Type B pancreatic cell (in vitro differentiated cells): ENCODE results near the gene HOXA6. TPM values are rescaled to one million over a fixed set of nuclear protein-coding genes. Genes with fewer than 3 reads are reported as not detected.

Experiments
- DNase-seq: peaks from one replicate; pipeline ENCODE4 v3.0.0; 2021; ENCODE audit warnings: mixed read lengths; ENCODE audit not compliant: unreplicated experiment; ENCODE audit errors: extremely low spot score
- H3K27ac Mint-ChIP-seq: 2 replicates; pipeline ENCODE4 v1.8.0; 2021; ENCODE audit warnings: mild to moderate bottlenecking, mixed read lengths
- H3K27me3 Mint-ChIP-seq: 2 replicates; pipeline ENCODE4 v1.8.0; 2021; ENCODE audit warnings: mixed read lengths
- H3K36me3 Mint-ChIP-seq: 2 replicates; pipeline ENCODE4 v1.8.0; 2021; ENCODE audit warnings: mixed read lengths
- H3K4me1 Mint-ChIP-seq: one replicate; pipeline ENCODE4 v1.8.0; 2021; ENCODE audit warnings: mixed read lengths; ENCODE audit not compliant: unreplicated experiment
- H3K4me3 Mint-ChIP-seq: 2 replicates; pipeline ENCODE4 v1.8.0; 2021; ENCODE audit warnings: mild to moderate bottlenecking, mixed read lengths
- H3K9me3 Mint-ChIP-seq: 2 replicates; pipeline ENCODE4 v1.8.0; 2021; ENCODE audit warnings: mixed read lengths
- total RNA-seq: library from RNA; stranded (reverse); gene quantifications from 2 replicates; pipeline ENCODE4 v1.2.1, GENCODE V29; 2021; ENCODE audit warnings: low replicate concordance
- TF ChIP-seq, protein P1 (sequence below): fragments of 200-600 bp; sonication (generic); conservative IDR thresholded peaks from 2 replicates; pipeline ENCODE4 v1.5.0; 2021; ENCODE audit warnings: antibody characterized with exemption, mild to moderate bottlenecking

Gene HOXA6
- total RNA-seq, 1 donor from 2014 or later: 10.9 TPM

DNA sequence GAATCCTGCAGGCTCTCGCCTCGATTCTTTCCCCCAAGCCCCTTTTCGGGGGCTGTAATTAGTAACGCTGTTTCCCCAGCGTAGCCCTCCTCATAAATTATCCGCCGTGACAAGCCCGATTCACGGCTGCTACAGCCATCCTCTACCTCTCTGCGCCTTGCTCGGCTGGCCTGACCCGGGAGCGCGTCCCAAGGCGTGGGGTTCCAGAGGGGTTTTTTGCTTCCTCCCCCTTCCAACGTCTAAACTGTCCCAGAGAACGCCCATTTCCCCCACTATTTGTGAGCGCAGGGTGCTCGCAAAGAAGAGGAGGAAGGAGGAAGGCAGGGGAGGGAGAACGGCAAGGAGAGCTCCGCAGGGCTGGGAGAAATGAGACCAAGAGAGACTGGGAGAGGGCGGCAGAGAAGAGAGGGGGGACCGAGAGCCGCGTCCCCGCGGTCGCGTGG lies 5.0 kb downstream of the HOXA6 start:
- H3K9me3 Mint-ChIP-seq: no peaks in the 10 kb centered on the region
- peaks cover 20% of the 10 kb centered on the region for H3K4me1 Mint-ChIP-seq
- H3K27ac Mint-ChIP-seq: peak overlapping the region; percentile 99
- peak; percentile 67 for DNase-seq
- H3K4me3 Mint-ChIP-seq: peak overlapping the region; percentile 99
- TF ChIP-seq, protein P1, sequence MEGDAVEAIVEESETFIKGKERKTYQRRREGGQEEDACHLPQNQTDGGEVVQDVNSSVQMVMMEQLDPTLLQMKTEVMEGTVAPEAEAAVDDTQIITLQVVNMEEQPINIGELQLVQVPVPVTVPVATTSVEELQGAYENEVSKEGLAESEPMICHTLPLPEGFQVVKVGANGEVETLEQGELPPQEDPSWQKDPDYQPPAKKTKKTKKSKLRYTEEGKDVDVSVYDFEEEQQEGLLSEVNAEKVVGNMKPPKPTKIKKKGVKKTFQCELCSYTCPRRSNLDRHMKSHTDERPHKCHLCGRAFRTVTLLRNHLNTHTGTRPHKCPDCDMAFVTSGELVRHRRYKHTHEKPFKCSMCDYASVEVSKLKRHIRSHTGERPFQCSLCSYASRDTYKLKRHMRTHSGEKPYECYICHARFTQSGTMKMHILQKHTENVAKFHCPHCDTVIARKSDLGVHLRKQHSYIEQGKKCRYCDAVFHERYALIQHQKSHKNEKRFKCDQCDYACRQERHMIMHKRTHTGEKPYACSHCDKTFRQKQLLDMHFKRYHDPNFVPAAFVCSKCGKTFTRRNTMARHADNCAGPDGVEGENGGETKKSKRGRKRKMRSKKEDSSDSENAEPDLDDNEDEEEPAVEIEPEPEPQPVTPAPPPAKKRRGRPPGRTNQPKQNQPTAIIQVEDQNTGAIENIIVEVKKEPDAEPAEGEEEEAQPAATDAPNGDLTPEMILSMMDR: no peak
- H3K27me3 Mint-ChIP-seq: peaks cover 71% of the 10 kb centered on the region
- peaks cover 37% of the 10 kb centered on the region for H3K36me3 Mint-ChIP-seq

DNA sequence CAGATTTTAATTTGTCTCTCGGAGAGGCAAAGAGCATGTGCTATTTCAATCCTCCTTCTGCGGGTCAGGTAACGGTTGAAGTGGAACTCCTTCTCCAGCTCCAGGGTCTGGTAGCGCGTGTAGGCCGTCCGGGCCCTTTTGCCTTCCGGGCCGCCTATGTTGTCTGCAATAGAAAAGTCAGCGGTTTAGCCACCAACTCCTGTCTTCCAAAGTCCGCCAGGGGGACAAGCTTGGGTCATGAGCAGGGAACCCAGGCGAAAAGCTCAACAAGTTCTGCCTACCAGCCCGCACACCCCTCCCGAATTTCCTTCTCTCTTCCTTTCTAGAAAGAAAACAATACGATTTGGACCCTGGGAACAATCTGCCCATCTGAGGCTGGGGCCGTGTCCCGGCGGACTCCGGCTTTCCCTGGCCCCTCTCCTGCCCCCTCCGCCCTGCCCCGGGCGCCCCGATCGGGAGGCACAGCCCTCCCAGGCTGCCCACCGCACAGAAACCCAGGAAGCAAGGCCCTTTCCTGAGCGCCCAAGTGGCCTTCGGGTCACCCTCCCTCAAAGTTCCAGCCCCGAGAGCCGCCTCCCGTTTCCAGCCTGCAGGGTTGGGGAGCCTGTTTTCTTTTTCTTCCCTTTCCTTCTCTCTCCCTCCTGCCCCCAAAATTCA lies 5.5 kb downstream of the HOXA6 start:
- Mint-ChIP-seq H3K27me3 (peaks cover 66% of the 10 kb centered on the region), H3K36me3 (peaks cover 37% of the 10 kb centered on the region), H3K9me3 (no peaks in the 10 kb centered on the region), H3K27ac (peak overlapping the region; percentile 99), H3K4me1 (peaks cover 20% of the 10 kb centered on the region), H3K4me3 (peak overlapping the region; percentile 99)
- DNase-seq: no peak
- TF ChIP-seq, protein P1: peak; percentile 54

DNA sequence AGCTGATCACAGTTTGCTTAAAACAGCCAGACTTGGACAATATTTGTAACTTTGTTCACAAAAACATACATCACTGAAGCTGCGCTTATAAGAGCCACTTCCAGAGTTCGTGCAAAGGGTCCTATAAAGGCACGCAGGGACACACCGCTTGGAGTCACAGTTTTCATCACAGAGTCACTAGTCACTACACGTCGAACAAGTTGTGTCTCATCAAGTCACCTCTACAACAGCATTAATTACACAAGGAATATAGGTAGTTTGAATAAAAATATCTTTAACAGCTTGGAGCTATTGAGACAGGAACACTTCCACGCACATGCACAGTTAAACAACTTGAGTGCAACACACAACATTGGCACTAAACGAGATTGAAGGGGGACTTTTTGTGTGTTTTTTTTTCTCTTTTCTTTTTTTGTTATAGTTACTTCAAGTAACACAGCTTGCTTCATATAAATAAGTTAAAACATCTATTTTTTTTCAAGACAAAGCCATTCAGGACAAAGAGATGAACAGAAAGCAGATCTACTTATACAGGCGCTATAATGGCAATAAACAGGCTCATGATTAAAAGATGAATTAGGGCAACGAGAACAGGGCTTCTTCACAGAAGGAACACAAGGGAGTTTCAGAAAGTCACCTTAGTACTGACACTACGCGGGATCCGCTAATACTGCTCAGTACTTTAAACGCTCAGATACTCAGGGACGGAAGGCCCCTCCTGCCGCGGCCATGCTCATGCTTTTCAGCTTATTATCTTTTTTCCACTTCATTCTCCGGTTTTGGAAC lies 6.2 kb downstream of the HOXA6 start:
- Mint-ChIP-seq H3K27me3 (peaks cover 59% of the 10 kb centered on the region), H3K36me3 (peaks cover 33% of the 10 kb centered on the region), H3K27ac (peak overlapping the region; percentile 99), H3K4me3 (peak overlapping the region; percentile 99), H3K9me3 (no peaks in the 10 kb centered on the region), H3K4me1 (peaks cover 21% of the 10 kb centered on the region)
- TF ChIP-seq, protein P1: no peak
- DNase-seq: no peak

DNA sequence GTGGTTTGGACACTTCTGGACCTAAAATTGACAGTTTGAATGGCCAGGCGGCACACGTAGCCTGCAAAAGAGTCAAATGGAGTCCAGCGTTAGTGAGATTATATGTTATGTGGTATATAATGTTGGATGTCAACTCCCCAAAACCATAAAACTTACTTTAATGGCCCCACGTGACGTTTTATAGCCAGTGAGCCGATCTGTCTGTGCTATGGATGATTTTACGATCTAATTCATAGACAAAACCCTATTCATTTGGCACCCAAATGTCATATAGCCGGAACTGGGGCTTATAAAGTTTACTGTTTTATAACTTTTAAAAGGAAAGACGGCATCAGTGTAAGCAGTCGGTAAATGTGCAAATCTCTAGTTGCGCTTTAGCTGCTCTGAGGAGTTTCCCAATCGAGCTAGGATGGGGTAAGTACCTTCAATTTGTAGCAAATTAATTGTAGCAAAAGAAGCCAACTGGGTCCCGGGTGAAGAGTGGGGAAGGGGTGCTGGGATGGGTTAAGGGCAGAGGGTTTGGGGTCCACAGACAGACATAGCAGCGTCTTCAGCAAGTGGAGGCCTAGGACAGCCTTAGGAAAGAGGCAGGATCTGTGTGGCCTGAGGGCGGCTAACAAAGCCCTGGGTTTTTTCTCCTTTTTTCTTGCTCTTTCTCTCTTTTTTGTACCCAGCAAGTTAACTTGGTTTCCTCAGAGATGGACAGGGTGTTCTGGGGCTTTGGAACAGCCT lies 7.3 kb downstream of the HOXA6 start:
- H3K9me3 Mint-ChIP-seq: no peaks in the 10 kb centered on the region
- peak overlapping the region; percentile 99 for H3K27ac Mint-ChIP-seq
- no peak for DNase-seq
- TF ChIP-seq, protein P1: no peak
- peaks cover 28% of the 10 kb centered on the region for H3K4me1 Mint-ChIP-seq
- H3K36me3 Mint-ChIP-seq: peaks cover 28% of the 10 kb centered on the region
- H3K4me3 Mint-ChIP-seq: peak overlapping the region; percentile 99
- H3K27me3 Mint-ChIP-seq: peaks cover 51% of the 10 kb centered on the region

DNA sequence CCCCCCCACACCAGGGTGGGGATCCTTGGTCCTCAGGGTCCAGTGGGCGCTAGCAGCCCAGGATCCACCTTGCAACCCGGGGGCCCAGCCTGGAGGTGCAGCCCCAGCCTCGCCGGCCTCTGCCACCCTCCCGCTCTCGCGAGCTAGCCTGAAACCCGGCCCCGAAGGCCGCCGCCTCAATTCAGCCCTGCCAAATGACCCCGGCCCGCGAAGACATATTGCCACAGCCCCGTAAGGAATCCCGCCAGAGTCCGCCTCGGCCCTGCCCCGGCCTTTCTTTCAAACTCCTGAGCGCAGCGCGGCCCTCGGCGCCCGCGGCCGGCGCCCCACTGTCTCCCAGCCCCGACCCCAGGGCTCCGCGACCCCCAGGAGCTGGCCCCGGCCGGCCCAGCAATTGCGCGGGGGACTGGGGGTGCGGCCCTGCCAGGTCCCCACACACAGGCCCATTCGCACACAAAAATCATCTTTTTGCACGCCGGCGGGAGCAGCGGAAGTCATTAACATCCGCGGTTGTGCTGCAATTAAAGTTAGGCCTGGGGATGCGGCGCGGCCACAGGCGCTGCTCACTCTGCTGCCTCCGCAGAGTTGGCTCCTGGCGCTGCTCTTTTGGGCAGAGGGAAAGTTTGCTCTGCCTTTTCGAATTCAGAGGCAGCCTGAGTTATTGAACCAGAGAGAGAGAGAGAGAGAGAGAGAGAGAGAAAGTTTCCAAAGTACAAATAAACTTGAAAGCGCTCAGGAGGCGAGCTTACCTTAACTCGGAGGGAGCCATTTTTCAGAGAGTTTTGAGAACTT lies 8.0 kb downstream of the HOXA6 start:
- Mint-ChIP-seq H3K36me3 (peaks cover 30% of the 10 kb centered on the region), H3K4me1 (peaks cover 36% of the 10 kb centered on the region), H3K4me3 (peak overlapping the region; percentile 99), H3K27ac (peak overlapping the region; percentile 99), H3K27me3 (peaks cover 49% of the 10 kb centered on the region), H3K9me3 (no peaks in the 10 kb centered on the region)
- TF ChIP-seq, protein P1: no peak
- peak; percentile 77 for DNase-seq
